Upper lobe of left lung (tissue), 4 donors: ENCODE data around the gene LRBA.

Source experiments
- CTCF ChIP-seq, 6 experiments: fragments of 450-650 bp in 4 of 6; fragments of 200-600 bp in 2 of 6; sonication (generic) in 2 of 6; IDR thresholded peaks; one replicate each; pipeline ENCODE4 v1.5.1; 2016 to 2019; ENCODE audit warnings: antibody characterized with exemption in 6 of 6
- POLR2AphosphoS5 ChIP-seq, 2 donors: sonication (generic); formaldehyde crosslinking; IDR thresholded peaks; one replicate each; pipeline ENCODE4 v1.5.1; 2017; ENCODE audit warnings: antibody characterized with exemption in 2 of 2

GRCh38 chr4:150381036-150381435 lies 634.0 kb downstream of the LRBA start:
- TF ChIP-seq CTCF (IDR thresholded peaks at IDR 0.05) (no peak), POLR2AphosphoS5 (IDR thresholded peaks at IDR 0.05) (no peak)
